Liver (tissue), 3 donors: ENCODE measurements around the gene IL26.

Source experiments
- ATF3 ChIP-seq: IDR thresholded peaks from 2 replicates; pipeline ENCODE4 v1.6.1; 2016; ENCODE audit warnings: antibody characterized with exemption
- CTCF ChIP-seq: fragments of 150-350 bp; IDR thresholded peaks from 2 replicates; pipeline ENCODE4 v1.5.1; 2017; ENCODE audit warnings: improper control_type of control experiment, low read depth, low read length; ENCODE audit not compliant: missing input control
- FOXA1 ChIP-seq: IDR thresholded peaks from 2 replicates; pipeline ENCODE4 v1.6.1; 2016; ENCODE audit warnings: antibody characterized with exemption
- GABPA ChIP-seq, 2 donors: IDR thresholded peaks in 1 of 2; conservative IDR thresholded peaks in 1 of 2; 2 replicates each; pipeline ENCODE4 v1.6.1; 2016; ENCODE audit warnings: antibody characterized with exemption in 2 of 2, mild to moderate bottlenecking in 1 of 2, moderate library complexity in 1 of 2
- HNF4G ChIP-seq: IDR thresholded peaks from 2 replicates; pipeline ENCODE4 v1.6.1; 2016; ENCODE audit warnings: antibody characterized with exemption
- JUND ChIP-seq, 2 donors: IDR thresholded peaks; 2 replicates each; pipeline ENCODE4 v1.6.1; 2016; ENCODE audit warnings: antibody characterized with exemption in 2 of 2
- NR2F2 ChIP-seq: IDR thresholded peaks from 2 replicates; pipeline ENCODE4 v1.6.1; 2016; ENCODE audit warnings: antibody characterized with exemption
- RAD21 ChIP-seq, 2 donors: IDR thresholded peaks; 2 replicates each; pipeline ENCODE4 v1.6.1; 2016; ENCODE audit warnings: antibody characterized with exemption in 2 of 2, mild to moderate bottlenecking in 2 of 2
- RXRA ChIP-seq, 2 donors: IDR thresholded peaks; 2 replicates each; pipeline ENCODE4 v1.6.1; 2017 to 2018; ENCODE audit warnings: antibody characterized with exemption in 2 of 2, mild to moderate bottlenecking in 1 of 2
- SP1 ChIP-seq: IDR thresholded peaks from 2 replicates; pipeline ENCODE4 v1.6.1; 2018; ENCODE audit warnings: antibody characterized with exemption, mild to moderate bottlenecking
- ZBTB33 ChIP-seq: IDR thresholded peaks from 2 replicates; pipeline ENCODE4 v1.6.1; 2016; ENCODE audit warnings: antibody characterized with exemption
- TF ChIP-seq, protein P1 (sequence below): IDR thresholded peaks from 2 replicates; pipeline ENCODE4 v1.6.1; 2016; ENCODE audit warnings: antibody characterized with exemption, mild to moderate bottlenecking
- TF ChIP-seq, protein P2 (sequence below): IDR thresholded peaks from 2 replicates; pipeline ENCODE4 v1.6.1; 2016; ENCODE audit warnings: antibody characterized with exemption
- donor health status: healthy.
- donor health status: healthy.

- TF ChIP-seq CTCF, result no peak
- no peak for TF ChIP-seq GABPA (IDR thresholded peaks at IDR 0.05 in 1 of 2, conservative IDR thresholded peaks at IDR 0.05 in 1 of 2)
- no peak for TF ChIP-seq NR2F2
- no peak for TF ChIP-seq ATF3
- no peak for TF ChIP-seq JUND (IDR thresholded peaks at IDR 0.05)
- TF ChIP-seq, protein P1, sequence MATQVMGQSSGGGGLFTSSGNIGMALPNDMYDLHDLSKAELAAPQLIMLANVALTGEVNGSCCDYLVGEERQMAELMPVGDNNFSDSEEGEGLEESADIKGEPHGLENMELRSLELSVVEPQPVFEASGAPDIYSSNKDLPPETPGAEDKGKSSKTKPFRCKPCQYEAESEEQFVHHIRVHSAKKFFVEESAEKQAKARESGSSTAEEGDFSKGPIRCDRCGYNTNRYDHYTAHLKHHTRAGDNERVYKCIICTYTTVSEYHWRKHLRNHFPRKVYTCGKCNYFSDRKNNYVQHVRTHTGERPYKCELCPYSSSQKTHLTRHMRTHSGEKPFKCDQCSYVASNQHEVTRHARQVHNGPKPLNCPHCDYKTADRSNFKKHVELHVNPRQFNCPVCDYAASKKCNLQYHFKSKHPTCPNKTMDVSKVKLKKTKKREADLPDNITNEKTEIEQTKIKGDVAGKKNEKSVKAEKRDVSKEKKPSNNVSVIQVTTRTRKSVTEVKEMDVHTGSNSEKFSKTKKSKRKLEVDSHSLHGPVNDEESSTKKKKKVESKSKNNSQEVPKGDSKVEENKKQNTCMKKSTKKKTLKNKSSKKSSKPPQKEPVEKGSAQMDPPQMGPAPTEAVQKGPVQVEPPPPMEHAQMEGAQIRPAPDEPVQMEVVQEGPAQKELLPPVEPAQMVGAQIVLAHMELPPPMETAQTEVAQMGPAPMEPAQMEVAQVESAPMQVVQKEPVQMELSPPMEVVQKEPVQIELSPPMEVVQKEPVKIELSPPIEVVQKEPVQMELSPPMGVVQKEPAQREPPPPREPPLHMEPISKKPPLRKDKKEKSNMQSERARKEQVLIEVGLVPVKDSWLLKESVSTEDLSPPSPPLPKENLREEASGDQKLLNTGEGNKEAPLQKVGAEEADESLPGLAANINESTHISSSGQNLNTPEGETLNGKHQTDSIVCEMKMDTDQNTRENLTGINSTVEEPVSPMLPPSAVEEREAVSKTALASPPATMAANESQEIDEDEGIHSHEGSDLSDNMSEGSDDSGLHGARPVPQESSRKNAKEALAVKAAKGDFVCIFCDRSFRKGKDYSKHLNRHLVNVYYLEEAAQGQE, result no peak
- no peak for TF ChIP-seq RAD21 (IDR thresholded peaks at IDR 0.05)
- no peak for TF ChIP-seq ZBTB33
- no peak for TF ChIP-seq HNF4G
- TF ChIP-seq FOXA1, result no peak
- no peak for TF ChIP-seq RXRA (IDR thresholded peaks at IDR 0.05)
- TF ChIP-seq, protein P2, sequence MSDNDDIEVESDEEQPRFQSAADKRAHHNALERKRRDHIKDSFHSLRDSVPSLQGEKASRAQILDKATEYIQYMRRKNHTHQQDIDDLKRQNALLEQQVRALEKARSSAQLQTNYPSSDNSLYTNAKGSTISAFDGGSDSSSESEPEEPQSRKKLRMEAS, result no peak
- no peak for TF ChIP-seq SP1
These were observed 35.8 kb downstream of the IL26 start for GRCh38 chr12:68189821-68190242.
